ENCODE data around the gene PRDM9. TPM values are rescaled to one million over a fixed set of nuclear protein-coding genes. Genes with fewer than 3 reads are reported as not detected.

PRDM9 gene
- total and polyA plus RNA-seq, 9 of the 15 experiments (the other 6 are each of a cell fraction or from before 2014, with no cell fraction given) = 0.03 to 1.2 (median 0.47) TPM

GRCh38 chr5:23494558-23494957 lies 12.9 kb upstream of the PRDM9 start (continued):
- no peak for TF ChIP-seq SNRNP70 (optimal IDR thresholded peaks at IDR 0.05; ENCODE audit: low read depth, low read length)
- TF ChIP-seq ZHX1 (conservative IDR thresholded peaks at IDR 0.05; ENCODE audit: low read length) = no peak
- no peak for TF ChIP-seq DDX20 (tag; IDR thresholded peaks at IDR 0.05; ENCODE audit: low read depth)
- TF ChIP-seq HMGXB4 (CRISPR knock-in tag; IDR thresholded peaks at IDR 0.05) = no peak
- TF ChIP-seq SP1 (CRISPR knock-in tag; IDR thresholded peaks at IDR 0.05) = no peak
- no peak for TF ChIP-seq PURB (CRISPR knock-in tag; IDR thresholded peaks at IDR 0.05; ENCODE audit: low read depth)
- no peak for TF ChIP-seq SRSF3 (IDR thresholded peaks at IDR 0.05; ENCODE audit: insufficient read depth, low read length)
- no peak for TF ChIP-seq NR3C1 (CRISPR knock-in tag; IDR thresholded peaks at IDR 0.05)
